Esophagus muscularis mucosa (tissue), 4 donors: Measurements from ENCODE around the gene PACRGL. TPM values are rescaled to one million over a fixed set of nuclear protein-coding genes. Genes with fewer than 3 reads are reported as not detected.
"Not testable (repeated sequence)": the region's sequence is repeated elsewhere in the genome, so short reads cannot be mapped to it uniquely, and the experiment has no call there.

Experiments
- DNase-seq: peaks from one replicate; pipeline ENCODE4 v3.0.0-alpha.2; 2017; ENCODE audit errors: extremely low spot score
- H3K27ac ChIP-seq, 4 donors: fragments of 200-600 bp; sonication (generic); replicated peaks in 1 of 4; 1 replicate in 3 of 4; 2 replicates in 1 of 4; pipeline ENCODE4 v1.5.1; 2016 to 2019; ENCODE audit warnings: mild to moderate bottlenecking in 1 of 4
- H3K27me3 ChIP-seq, 4 donors: fragments of 200-600 bp; sonication (generic); one replicate each; pipeline versions ENCODE4 v1.5.1 to v1.6.0; 2016 to 2019
- H3K36me3 ChIP-seq, 4 donors: fragments of 200-600 bp; sonication (generic); one replicate each; pipeline ENCODE4 v1.5.1; 2016 to 2019
- H3K4me1 ChIP-seq, 4 donors: fragments of 200-600 bp; sonication (generic); one replicate each; pipeline ENCODE4 v1.5.1; 2016 to 2019
- H3K4me3 ChIP-seq, 4 donors: fragments of 200-600 bp; sonication (generic); 1 replicate in 2 of 4; 2 replicates in 2 of 4; pipeline ENCODE4 v1.5.1; 2016 to 2019; ENCODE audit warnings: mild to moderate bottlenecking in 4 of 4, moderate library complexity in 1 of 4
- H3K9me3 ChIP-seq, 4 donors: fragments of 200-600 bp; sonication (generic); 1 replicate in 3 of 4; 2 replicates in 1 of 4; pipeline ENCODE4 v1.5.1; 2016 to 2019
- EP300 ChIP-seq: sonication (generic); formaldehyde crosslinking; IDR thresholded peaks from one replicate; pipeline ENCODE4 v1.6.1; 2017; ENCODE audit warnings: antibody characterized with exemption
- POLR2A ChIP-seq: fragments of 450-650 bp; IDR thresholded peaks from one replicate; pipeline ENCODE4 v1.6.1; 2017; ENCODE audit warnings: antibody characterized with exemption, moderate library complexity, mild to moderate bottlenecking, low read depth
- POLR2AphosphoS5 ChIP-seq, 2 donors: sonication (generic); formaldehyde crosslinking; IDR thresholded peaks; one replicate each; pipeline ENCODE4 v1.6.1; 2017; ENCODE audit warnings: antibody characterized with exemption in 2 of 2
- whole genome bisulfite sequencing: methylation state at CpG from one replicate; pipeline ENCODE4 v1.1.5; 2018; 5-methylcytosine and 5-hydroxymethylcytosine counted together
- intact Hi-C: fragments of 100-400 bp; cut with DNase I; formaldehyde crosslinking; loops from one replicate; pipeline ENCODE4 v1.15.1; 2023
- total RNA-seq, 4 donors: library from RNA; depleted of rRNA; stranded (reverse); fragments of >200 nt; gene quantifications; one replicate each; pipeline versions ENCODE4 v1.1.0 to v1.2.1, GENCODE V29; 2016
- TF ChIP-seq, protein P1 (sequence below), 3 experiments: fragments of 200-600 bp in 2 of 3; fragments of 450-650 bp in 1 of 3; sonication (generic) in 2 of 3; IDR thresholded peaks; one replicate each; pipeline ENCODE4 v1.5.1; 2017 to 2019; ENCODE audit warnings: antibody characterized with exemption in 3 of 3, mild to moderate bottlenecking in 2 of 3, moderate library complexity in 1 of 3

The PACRGL gene
- total RNA-seq, 4 donors from 2014 or later: 22.1 to 28.8 (median 25.5) TPM

DNA sequence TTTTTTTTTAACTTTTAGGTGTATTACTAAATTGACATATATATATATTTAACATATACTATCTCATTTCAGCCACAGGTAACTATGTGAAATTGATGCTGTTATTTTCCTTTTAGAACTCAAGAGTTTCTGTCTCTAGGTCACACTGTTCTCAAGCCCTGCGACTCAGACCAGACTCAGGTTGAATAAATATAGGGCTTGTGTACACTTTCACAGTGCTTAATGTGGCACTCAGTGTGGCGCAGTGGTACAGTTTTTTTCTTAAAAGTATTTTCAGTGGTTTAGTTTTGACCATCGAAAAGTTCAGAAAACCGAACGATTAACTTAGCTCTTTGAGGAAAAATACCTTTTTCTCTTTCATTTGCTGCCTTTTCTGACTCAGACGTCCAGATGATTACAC lies 24.7 kb downstream of the PACRGL start:
- H3K4me3 ChIP-seq: no peak overlapping the region
- TF ChIP-seq POLR2AphosphoS5 (IDR thresholded peaks at IDR 0.05): no peak
- TF ChIP-seq, protein P1, sequence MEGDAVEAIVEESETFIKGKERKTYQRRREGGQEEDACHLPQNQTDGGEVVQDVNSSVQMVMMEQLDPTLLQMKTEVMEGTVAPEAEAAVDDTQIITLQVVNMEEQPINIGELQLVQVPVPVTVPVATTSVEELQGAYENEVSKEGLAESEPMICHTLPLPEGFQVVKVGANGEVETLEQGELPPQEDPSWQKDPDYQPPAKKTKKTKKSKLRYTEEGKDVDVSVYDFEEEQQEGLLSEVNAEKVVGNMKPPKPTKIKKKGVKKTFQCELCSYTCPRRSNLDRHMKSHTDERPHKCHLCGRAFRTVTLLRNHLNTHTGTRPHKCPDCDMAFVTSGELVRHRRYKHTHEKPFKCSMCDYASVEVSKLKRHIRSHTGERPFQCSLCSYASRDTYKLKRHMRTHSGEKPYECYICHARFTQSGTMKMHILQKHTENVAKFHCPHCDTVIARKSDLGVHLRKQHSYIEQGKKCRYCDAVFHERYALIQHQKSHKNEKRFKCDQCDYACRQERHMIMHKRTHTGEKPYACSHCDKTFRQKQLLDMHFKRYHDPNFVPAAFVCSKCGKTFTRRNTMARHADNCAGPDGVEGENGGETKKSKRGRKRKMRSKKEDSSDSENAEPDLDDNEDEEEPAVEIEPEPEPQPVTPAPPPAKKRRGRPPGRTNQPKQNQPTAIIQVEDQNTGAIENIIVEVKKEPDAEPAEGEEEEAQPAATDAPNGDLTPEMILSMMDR (IDR thresholded peaks at IDR 0.05): no peak
- TF ChIP-seq POLR2A: no peak
- no peak for TF ChIP-seq EP300
- intact Hi-C loops: no loop called here
- H3K27me3 ChIP-seq: no peaks in the 10 kb centered on the region
- no peaks in the 10 kb centered on the region for H3K4me1 ChIP-seq
- peaks cover 0 to 24% (median 16%) of the 10 kb centered on the region in 4 donors for H3K9me3 ChIP-seq
- WGBS: 96% methylated on average over 6 of the region's 6 CpGs
- DNase-seq: no peak
- H3K36me3 ChIP-seq: peaks cover 45 to 94% (median 65%) of the 10 kb centered on the region in 4 donors
- no peak overlapping the region for H3K27ac ChIP-seq

- Histone ChIP-seq H3K27me3 (no peaks in the 10 kb centered on the region), H3K4me3 (no peak overlapping the region), H3K4me1 (no peaks in the 10 kb centered on the region), H3K9me3 (peaks cover 0 to 9% (median 2%) of the 10 kb centered on the region in 4 donors), H3K27ac (no peak overlapping the region), H3K36me3 (peaks cover 10 to 65% (median 39%) of the 10 kb centered on the region in 4 donors)
- WGBS: 100% methylated on average over 1 of the region's 1 CpG
- intact Hi-C loops: no loop called here
- TF ChIP-seq EP300 (no peak), POLR2AphosphoS5 (IDR thresholded peaks at IDR 0.05) (no peak), POLR2A (no peak)
- TF ChIP-seq, protein P1 (IDR thresholded peaks at IDR 0.05): no peak
- no peak for DNase-seq
These were observed 35.7 kb downstream of the PACRGL start for GRCh38 chr4:20735931-20736330.

DNA sequence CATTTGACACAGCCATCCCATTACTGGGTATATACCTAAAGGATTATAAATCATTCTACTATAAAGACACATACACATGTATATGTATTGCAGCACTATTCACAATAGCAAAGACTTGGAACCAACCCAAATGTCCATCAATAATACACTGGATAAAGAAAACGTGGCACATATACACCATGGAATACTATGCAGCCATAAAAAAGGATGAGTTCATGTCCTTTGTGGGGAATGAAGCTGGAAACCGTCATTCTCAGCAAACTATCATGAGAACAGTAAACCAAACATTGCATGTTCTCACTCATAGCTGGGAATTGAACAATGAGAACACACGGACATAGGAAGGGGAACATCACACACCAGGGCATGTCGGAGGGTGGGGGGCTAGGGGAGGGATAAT lies 45.7 kb downstream of the PACRGL start:
- H3K36me3 ChIP-seq, H3K4me3 ChIP-seq, DNase-seq, H3K27ac ChIP-seq, H3K9me3 ChIP-seq, H3K27me3 ChIP-seq, H3K4me1 ChIP-seq, intact Hi-C loops: not testable (repeated sequence)
- 92% methylated on average over 4 of the region's 4 CpGs for WGBS

GRCh38 chr4:20752641-20753040 lies 52.4 kb downstream of the PACRGL start:
- Histone ChIP-seq H3K4me3 (no peak overlapping the region), H3K4me1 (no peaks in the 10 kb centered on the region), H3K36me3 (peaks cover 0 to 23% (median 8%) of the 10 kb centered on the region in 4 donors), H3K27me3 (no peaks in the 10 kb centered on the region), H3K9me3 (no peaks in the 10 kb centered on the region), H3K27ac (no peak overlapping the region)
- DNase-seq: no peak
- TF ChIP-seq, protein P1 (IDR thresholded peaks at IDR 0.05): no peak
- TF ChIP-seq POLR2AphosphoS5 (IDR thresholded peaks at IDR 0.05) (no peak), EP300 (no peak), POLR2A (no peak)
- intact Hi-C loops: no loop called here
- WGBS: 83% methylated on average over 3 of the region's 3 CpGs

DNA sequence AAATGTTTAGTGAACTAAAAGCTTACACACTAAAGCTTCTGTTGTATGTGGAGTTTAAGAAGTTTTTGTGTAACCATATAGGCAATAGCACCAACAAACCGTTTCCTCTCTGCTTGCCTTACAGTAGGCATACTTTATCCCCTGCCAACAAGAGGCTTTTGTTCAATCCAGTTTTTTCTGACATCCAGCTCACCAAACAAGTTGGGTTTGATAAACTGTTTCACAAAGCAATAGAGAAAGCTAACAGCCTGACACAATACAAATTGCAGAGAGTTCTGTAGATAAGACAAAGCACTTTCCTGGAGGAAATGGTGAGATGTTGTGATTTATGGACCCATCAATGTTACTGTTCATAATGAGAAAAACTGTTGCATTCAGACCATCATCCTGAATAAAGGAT lies 53.8 kb downstream of the PACRGL start:
- 94% methylated on average over 1 of the region's 1 CpG for WGBS
- Histone ChIP-seq H3K36me3 (peaks cover 0 to 23% (median 8%) of the 10 kb centered on the region in 4 donors), H3K27me3 (no peaks in the 10 kb centered on the region), H3K27ac (no peak overlapping the region), H3K4me1 (no peaks in the 10 kb centered on the region), H3K4me3 (no peak overlapping the region), H3K9me3 (no peaks in the 10 kb centered on the region)
- no peak for DNase-seq
- TF ChIP-seq, protein P1 (IDR thresholded peaks at IDR 0.05): no peak
- TF ChIP-seq POLR2AphosphoS5 (IDR thresholded peaks at IDR 0.05): no peak
- TF ChIP-seq POLR2A: no peak
- TF ChIP-seq EP300: no peak
- intact Hi-C loops: no loop called here
